Breast epithelium (tissue), 3 donors: ENCODE results near the gene RNF223.

Source experiments
- POLR2A ChIP-seq: fragments of 450-650 bp; IDR thresholded peaks from one replicate; pipeline ENCODE4 v1.6.1; 2016; ENCODE audit warnings: antibody characterized with exemption, mild to moderate bottlenecking, moderate library complexity
- POLR2AphosphoS5 ChIP-seq, 3 donors: sonication (generic); formaldehyde crosslinking; IDR thresholded peaks; one replicate each; pipeline ENCODE4 v1.6.1; 2017; ENCODE audit warnings: antibody characterized with exemption in 3 of 3
- TF ChIP-seq, protein P1 (sequence below), 3 donors: fragments of 450-650 bp; IDR thresholded peaks; one replicate each; pipeline ENCODE4 v1.5.1; 2016 to 2017; ENCODE audit warnings: antibody characterized with exemption in 3 of 3, mild to moderate bottlenecking in 3 of 3, moderate library complexity in 3 of 3

DNA sequence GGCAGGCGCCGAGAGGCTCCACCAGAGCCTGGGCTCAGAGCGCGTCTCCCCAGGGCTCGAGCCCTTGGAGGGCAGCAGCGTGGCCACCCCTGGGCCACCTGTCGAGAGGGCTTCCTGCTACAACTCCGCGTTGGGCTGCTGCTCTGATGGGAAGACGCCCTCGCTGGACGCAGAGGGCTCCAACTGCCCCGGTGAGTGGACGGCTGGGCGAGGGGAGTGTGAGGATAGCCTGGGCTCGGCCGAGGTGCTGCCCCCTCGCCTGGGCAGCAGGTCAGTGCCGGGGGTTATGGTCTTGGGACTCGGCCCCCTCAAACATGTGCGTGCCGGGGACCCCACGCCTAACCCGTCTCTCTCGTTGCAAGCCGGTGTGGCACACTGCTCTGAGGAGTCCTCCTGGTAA lies 27.3 kb downstream of the RNF223 start:
- TF ChIP-seq POLR2AphosphoS5 (IDR thresholded peaks at IDR 0.05) (no peak), POLR2A (no peak)
- TF ChIP-seq, protein P1, sequence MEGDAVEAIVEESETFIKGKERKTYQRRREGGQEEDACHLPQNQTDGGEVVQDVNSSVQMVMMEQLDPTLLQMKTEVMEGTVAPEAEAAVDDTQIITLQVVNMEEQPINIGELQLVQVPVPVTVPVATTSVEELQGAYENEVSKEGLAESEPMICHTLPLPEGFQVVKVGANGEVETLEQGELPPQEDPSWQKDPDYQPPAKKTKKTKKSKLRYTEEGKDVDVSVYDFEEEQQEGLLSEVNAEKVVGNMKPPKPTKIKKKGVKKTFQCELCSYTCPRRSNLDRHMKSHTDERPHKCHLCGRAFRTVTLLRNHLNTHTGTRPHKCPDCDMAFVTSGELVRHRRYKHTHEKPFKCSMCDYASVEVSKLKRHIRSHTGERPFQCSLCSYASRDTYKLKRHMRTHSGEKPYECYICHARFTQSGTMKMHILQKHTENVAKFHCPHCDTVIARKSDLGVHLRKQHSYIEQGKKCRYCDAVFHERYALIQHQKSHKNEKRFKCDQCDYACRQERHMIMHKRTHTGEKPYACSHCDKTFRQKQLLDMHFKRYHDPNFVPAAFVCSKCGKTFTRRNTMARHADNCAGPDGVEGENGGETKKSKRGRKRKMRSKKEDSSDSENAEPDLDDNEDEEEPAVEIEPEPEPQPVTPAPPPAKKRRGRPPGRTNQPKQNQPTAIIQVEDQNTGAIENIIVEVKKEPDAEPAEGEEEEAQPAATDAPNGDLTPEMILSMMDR (IDR thresholded peaks at IDR 0.05) = no peak
